HG02981 (cell line): ENCODE results near the gene PIWIL4.
"Not testable (repeated sequence)": the region's sequence is repeated elsewhere in the genome, so short reads cannot be mapped to it uniquely, and the experiment has no call there.

Experiments used
- ATAC-seq: cut with Tn5 transposase; IDR thresholded peaks from one replicate; pipeline ENCODE4 v1.9.1; 2021; ENCODE audit warnings: mild to moderate bottlenecking, moderate library complexity; ENCODE audit not compliant: unreplicated experiment

Gene PIWIL4

DNA sequence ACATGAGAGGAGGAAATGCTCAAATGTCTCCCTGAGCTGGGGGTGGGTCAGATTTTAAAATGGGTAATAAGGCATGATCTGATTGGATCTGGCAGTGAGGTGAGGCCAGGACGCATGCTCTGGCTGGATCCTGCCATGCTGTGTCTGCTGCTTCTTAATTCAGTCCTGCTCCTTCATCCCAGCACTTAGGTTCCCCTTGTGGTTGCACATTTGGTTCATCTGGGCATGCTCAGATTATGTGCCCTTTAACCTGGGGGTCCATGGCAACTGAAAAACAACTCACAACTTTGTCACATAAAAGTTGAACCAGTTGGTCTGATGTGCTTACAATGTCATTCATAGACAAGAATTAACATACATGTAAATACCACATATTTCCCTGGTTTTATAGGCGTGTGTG, 67.9 kb downstream of the PIWIL4 start:
- no peak for ATAC-seq

DNA sequence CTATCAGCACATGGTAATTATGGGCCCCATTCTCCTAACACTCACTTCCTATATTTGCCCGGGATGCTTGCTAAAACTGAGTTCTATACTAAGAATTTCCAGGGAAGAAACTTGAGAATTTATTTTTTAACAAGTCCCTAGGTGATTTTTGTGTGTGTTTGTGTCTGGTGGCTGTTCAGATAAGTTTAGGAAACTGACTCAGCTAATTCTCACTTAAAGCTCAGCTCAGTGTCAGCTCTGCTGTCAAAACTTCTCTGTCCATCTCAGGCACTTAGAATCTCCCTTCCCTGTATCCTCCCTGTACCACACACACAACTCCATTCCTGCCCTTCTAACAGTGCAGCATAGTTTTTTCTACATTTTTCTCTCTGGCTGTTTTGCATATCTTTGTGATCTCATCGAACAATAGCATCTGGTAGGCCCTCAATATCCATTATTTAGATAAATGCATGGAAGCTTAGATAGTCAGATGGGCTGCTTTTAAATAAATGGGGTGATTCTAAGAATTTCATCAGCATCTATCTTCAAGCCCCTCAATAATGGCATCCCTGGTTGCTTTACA, 69.3 kb downstream of the PIWIL4 start:
- ATAC-seq, result no peak

DNA sequence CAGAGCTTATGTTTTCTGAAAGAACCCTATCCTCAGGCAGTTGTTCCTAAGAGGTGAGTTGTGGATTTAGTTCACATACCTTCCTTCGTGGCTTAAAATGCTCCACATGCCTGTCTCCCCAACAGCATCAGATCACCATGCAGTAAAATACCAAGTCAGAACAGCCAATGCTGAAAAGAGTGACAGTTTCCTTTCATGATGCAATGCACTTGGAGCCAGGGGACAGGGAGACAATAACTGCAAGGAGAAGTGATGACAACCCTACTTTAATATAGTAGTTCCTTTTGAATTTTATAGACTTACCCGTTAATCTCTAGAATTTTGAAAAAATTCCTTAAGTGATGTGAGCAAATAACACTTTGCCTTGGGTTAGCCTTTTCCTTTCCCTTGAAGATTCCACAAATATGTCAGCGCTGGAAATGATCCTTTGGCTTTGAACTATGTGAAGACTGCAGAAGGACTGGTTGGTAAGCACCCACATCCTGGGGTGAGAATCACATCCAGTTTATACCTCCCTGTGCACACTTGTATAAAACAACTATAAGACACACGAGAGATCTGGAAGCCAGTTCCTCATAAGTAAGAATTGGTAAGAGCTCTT, 71.2 kb downstream of the PIWIL4 start:
- no peak for ATAC-seq

DNA sequence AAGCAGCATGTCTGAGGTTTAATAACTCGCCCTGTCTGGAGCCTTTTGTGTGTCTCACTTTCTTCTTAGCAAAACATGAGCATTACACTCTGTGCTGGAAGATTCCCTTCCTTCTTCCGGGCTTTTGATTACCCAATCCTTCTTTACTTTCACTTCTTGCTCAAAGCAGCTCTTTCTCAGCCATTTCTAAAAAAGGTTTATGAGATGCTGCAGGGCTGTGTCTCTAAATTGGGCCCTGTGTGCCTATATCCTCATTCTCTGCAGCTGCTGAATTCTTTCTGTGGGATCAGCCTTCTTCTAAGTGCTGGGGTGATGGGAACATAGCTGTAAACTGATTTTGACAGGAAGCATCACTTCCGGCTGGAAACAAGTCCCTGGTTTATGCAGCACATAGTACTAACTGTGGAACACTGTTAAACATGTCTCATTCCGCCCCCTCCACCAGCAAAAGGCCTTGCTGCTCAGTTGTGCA, 71.8 kb downstream of the PIWIL4 start:
- no peak for ATAC-seq

DNA sequence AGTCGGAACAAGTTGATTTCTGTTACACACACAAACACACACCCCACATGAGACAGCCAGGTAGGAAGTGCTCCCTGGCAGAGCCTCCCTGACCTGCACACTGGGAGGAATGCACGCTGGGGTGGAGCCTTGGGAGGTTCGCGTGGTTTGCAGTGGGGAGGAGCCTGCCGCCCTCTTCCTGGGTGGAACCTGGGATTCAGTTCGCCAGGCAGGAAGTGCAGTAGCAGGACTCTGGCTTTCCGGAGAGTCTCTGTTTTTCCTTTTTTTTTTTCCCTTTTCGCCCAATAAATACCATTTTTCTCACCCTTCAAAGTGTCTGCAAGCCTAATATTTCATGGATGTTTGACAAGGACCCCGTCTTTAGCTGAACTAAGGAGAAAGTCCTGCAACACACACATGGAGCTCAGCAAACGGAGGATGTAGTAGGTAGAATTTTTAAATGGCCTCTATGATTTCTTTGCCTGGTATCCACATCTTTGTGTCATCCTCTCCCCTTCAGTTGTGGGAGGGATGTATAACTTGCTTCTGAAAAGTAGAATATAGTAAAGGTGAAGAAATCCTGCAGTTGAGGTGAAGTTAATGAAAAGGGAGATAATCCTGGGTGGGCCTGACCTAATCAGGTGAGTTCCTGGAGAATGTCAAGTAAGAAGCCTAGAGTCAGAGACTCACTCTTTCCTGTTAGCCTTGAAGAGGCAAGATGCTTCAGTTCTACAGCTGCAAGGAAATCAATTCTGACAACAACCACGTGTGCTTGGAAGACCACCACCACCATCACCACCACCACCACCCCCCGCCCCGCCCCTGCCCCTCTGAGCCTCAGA, 72.9 kb downstream of the PIWIL4 start:
- ATAC-seq, result no peak

DNA sequence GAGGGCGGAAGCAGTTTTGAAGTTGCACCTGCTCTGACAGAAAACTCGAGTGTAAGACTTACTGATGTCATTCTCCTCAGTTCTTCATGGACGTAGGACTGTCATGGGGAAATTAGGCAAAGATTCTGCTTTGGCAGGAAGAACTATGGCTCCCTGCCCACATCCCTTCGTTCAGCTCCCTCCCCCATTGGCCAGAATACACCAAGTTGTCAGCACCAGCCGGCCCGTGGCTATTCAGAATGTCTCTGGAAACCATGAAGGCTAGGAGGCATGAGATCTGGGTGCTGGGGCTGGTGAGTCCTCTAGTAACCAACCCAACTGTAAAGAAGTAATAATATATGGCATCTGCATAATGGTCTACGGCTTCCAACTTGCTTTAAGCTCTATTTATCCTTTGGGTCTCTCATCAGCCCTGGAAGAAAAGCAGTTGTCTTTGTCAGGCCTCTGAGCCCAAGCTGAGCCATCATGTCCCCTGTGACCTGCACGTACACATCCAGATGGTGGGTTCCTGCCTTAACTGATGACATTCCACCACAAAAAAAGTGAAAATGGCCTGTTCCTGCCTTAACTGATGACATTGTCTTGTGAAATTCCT, 74.1 kb downstream of the PIWIL4 start:
- ATAC-seq, result no peak

DNA sequence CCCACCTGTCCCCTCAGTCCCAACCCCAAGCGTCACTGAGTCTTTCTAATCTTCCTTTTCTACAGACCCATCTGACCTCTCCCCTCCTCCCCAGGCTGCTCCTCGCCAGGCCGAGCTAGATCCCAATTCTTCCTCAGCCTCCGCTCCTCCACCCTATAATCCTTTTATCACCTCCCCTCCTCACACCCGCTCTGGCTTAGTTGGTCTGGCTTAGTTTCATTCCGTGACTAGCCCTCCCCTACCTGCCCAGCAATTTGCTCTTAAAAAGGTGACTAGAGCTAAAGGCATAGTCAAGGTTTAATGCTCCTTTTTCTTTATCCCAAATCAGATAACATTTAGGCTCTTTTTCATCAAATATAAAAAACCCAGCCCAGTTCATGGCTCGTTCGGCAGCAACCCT, 76.0 kb downstream of the PIWIL4 start:
- not testable (repeated sequence) for ATAC-seq

DNA sequence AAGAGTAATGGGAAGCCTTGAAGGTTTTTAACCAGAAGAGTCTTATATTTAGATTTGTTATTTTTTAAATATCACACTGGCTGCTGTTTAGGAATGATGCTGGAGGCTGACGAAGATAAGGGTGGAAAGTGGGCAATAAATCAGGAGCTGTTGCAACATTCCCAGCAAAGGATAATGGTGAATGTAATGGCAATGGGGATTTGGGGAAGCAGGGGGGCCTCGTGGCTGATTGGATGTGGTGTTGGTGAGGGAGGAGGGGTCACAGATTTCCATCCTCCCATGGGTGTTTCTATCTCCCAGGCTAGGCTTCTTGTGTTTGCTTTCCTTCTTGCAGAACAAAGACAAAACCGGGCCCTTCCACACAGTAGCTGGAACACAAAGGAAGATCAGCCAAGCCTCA, 80.8 kb downstream of the PIWIL4 start:
- ATAC-seq, result no peak

DNA sequence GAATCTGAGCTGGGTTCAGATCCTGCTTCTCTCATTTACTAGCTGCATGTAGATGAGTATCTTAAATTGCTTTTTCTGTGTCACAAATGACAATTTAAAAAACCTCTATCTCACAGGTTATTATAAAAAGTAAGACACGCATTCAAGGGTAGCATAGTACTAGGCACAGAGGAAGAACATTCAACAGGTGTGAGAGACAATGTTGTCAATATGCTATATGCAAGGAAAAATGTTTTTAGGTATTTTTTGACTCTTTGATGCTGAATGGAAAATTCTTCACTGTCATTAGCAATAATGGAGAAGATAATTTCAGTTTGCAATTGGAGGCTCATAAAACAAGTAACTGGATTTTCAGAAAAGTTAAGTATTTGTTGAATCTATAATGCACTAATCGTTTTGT, 81.6 kb downstream of the PIWIL4 start:
- ATAC-seq, result no peak

DNA sequence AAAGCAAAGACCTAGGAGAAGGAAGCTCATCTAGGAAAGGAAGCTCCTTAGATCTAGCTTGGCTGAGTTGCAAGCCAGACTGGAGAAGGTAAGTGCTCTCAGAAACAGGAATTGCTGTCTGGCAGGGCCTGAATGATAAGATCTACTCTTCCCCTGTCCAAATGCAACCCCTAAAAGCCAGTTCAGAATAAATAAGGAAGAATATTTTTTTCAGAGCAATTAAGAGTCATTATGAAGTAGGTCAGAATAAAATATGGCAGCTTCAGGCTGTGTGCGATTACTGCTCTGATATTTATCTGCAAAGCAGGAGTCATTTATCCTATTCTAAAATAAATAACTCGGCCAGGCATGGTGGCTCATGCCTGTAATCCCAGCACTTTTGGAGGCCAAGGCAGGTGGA, 82.1 kb downstream of the PIWIL4 start:
- no peak for ATAC-seq

DNA sequence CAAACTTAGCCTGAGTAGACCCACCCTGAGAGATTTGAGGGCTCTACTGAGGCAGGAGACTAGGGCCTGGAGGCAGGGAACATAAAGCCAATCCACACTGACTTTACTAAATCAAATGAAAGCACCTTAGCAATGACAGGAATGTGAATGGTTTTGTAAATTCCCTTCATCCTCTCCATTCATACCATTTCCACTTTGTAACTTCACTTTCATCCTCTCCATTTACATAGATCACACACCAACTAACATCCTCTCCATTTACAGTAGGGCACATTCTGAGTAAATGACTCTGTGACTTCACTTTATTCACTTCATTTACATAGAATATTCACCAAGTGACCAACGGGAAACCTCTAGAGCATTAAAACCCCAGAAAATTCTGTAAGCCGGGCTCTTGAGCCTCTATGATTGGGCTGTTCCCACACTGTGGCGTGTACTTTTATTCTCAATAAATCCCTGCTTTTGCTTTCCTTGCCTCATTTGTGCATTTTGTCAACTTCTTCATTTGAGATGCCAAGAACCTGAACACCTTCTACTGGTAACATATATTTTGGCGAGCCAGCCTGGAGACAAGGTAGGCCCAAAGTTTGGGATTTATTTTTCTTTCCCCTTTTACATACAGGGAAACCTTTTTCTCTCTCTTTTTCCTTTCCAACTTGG, 82.9 kb downstream of the PIWIL4 start:
- ATAC-seq, result no peak

DNA sequence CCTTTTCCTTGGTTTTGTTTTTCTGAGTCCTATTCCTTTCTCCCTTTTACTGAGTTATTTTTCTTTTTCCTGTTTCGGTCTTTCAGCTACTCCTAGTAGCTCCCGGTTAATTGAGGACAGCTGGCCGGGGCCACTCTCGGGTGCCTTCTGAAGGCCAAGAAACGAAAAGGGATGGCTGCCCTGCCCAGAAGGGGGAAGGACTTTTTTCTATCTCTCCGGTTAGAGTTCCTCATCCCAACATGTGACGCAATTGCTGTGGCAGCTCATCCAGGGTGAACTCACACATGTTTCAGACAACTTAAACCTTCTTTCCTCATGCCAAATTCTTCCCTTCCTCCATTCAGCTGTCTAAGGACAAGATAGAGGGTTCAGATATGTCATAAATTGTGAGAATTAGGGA, 83.6 kb downstream of the PIWIL4 start:
- no peak for ATAC-seq

DNA sequence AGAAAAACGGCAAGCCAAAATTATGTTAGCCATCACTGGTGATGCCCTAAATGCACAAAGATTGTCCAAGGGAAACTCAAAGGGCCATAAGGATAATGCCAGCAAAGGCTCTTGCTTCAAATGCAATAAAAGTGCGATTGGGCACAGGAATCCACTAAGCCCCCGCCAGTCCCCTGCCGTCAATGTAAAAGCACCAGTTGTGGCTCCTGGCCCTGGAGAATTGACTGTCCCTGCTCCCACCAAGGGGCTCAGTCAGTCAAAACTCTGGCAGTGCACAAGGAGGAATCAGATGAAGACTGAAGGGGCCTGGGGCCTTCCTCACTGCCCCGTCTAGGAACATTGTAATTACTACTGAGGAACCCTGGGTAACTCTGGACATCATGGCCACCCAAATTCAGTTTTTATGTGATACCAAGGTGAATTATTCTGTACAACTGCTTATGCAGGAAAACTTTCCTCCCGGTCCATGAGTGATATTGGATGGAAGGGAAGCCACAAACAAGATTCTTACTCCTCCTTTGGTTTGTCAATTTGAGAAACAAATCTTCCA, 85.6 kb downstream of the PIWIL4 start:
- no peak for ATAC-seq

DNA sequence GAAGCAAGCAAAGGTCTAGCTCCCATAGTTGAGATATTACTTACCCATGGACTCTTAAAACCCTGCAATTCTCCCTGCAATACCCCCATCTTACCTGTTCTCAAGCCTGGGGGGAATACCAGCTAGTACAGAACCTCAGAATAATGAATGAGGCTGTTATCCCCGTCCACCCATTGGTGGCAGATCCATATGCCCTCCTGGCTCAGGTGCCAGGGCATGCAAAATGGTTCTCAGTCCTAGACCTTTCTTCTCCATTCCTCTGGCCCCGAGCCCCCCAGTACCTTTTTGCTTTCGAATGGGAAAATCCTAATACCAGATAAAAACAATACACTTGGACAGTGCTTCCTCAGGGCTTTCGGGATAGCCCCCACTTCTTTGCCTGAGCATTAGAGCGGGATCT, 86.4 kb downstream of the PIWIL4 start:
- ATAC-seq, result no peak

DNA sequence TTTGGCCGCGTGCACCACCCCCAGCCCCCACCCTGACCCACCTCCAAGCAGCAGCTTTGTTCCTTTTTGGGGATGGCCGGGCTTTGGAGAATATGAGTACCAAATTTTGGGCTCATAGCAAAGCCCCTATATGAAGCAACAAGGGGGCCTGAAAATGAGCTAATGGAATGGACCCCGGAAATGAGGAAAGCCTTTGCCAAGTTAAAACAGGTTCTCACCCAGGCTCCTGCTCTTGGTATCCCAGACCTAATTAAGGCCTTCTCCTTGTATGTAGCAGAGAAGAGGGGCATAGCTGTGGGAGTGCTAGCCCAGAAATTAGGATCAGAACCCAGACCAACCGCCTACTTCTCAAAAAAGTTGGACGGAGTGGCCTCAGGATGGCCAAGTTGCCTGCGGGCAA, 87.0 kb downstream of the PIWIL4 start:
- no peak for ATAC-seq

DNA sequence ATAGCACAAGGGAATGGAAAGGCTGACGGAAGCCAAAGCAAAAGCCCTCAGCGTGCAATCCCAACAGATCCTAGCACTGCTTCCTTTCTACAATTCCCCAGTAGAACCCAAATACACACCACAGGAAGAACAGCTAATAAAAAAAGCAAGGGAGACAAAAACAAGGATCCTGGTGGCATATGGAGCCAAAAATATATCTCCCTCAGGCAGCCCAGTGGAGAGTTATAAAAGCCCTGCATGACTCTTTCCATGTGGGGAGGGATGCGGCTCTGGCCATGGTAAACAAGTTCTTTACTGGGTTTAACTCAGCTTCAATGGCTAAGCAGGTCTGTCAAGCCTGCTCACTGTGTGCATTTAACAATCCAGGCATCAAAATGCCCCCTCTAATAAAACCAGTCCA, 88.1 kb downstream of the PIWIL4 start:
- ATAC-seq, result no peak

DNA sequence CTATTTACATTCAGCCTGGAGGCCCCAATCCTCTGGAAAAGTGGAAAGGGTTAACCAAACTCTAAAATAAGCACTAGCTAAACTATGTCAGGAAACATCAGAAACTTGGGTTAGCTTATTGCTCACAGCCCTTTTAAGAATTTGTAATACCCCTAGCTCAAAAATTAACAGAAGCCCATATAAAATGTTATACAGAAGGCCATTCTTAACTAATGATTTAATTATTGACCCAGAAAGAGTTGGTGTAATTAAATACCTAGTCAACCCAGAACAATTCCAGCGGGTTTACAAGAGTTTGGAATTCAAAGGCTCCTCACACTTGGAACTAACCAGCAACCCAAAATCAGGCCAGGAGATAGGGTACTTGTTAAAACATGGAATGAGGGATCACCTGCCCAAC, 88.8 kb downstream of the PIWIL4 start:
- no peak for ATAC-seq

DNA sequence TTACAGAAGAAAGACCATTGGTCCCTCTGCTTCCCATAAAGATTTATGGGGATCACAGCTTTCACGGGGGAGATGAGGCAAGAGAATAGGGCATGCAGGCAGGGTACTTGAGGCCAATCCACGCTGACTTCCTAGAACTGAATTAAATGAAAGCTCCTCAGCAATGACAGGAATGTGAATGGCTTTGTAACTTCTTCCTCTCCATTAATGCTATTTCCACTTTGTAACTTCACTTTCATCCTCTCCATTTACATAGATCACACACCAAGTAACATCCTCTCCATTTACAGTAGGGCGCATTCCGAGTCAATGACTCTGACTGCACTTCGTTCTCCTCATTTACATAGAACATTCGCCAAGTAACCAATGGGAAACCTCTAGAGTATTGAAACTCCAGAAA, 89.8 kb downstream of the PIWIL4 start:
- no peak for ATAC-seq

DNA sequence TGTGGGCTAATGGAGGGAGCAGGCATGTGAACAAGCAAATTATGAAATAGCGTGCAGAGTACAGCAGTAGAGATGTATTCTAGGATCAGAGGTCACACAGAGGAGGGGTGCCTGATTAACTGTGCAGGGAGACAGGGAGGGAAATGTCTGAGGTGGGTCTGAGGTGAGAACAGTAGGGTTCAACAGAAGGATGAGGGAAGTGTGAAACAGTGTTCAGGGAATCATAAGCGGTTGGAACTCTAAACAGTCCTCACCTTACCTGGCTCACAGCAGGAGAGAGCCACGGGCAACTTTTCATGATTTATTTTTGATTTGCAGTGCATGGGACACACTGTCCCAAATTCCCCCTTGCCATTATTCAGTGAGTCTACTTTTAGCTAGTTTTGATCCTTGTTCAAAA, 90.5 kb downstream of the PIWIL4 start:
- ATAC-seq, result no peak

DNA sequence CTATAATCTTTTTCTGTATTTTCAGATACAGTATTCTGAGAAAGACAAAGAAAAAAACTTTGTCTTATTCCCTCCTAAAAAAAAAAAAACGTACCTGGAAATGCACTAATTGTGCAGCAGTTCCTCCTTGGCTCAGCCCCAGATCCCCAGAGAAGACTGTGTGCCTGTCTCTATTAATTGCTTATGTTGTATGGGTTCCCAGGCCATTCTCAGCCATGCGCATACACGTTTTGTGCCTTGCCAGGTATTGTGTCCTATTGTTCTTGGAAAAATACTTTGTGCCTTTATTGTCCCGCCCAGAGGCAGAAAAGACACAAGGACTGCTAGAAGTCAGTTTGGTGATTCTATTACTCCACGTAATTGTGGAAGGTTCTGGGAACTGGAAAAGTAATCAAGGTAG, 91.2 kb downstream of the PIWIL4 start:
- ATAC-seq, result no peak

DNA sequence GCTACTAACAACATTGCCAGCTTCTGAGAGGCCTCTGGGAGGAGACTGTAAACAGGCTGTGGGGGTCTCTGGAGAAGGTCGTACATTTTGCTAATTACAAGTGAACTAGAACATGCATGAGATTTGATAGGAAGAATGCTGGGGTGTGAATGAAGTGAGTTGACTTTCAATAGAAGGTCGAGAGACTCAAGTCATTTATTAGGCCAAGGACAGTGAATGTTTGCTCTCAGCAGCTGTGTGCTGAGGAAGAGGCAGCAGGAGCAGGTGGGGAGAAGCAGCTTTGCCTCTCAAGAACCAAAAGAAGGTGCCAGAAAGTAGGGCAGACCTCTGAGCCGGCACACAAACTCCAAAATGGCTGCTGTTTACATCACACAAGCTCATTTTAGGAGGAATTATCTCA, 91.7 kb downstream of the PIWIL4 start:
- no peak for ATAC-seq
